ENCODE results near the gene RNF141. TPM values are rescaled to one million over a fixed set of nuclear protein-coding genes. Genes with fewer than 3 reads are reported as not detected.

The RNF141 gene
- total RNA-seq, 1 donor from 2014 or later = 31.2 TPM

DNA sequence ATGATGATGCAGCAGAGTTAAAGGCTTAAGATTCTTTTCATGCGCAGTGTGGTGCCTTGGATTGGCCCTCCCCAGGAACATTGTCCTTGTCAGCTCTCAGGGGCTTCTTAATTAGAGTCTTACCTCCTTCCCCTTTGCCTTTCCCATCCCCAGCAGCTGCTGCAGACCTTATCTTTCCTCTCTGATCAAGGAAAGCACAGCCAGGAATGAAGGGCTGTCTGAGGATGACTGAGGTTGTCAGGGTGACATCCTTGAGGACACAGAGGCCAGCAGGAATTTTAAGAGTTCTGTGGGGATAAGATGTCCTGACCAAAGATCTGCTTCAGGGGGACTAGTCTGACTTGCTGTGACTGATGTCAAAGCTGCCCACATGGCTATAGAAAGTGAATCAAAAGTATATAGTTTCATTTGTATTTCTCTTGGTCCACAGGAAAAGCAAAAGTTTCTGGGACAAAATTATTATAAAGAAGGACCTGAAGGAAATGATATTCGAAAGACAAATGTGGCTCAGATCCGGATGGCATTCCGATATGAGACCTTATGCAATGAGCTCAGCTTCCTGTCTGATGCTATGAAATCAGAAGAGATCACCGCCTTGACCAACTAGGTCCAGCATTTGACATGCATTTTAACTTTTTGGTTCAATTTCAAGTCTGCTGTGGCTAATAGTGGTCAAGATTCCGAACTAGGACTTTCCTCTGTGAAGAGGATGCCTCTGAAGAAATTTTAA, 35.5 kb downstream of the RNF141 start:
- TF ChIP-seq EZH2 (IDR thresholded peaks at IDR 0.05; ENCODE audit: insufficient read depth, low read length) = no peak
- TF ChIP-seq, protein P1, sequence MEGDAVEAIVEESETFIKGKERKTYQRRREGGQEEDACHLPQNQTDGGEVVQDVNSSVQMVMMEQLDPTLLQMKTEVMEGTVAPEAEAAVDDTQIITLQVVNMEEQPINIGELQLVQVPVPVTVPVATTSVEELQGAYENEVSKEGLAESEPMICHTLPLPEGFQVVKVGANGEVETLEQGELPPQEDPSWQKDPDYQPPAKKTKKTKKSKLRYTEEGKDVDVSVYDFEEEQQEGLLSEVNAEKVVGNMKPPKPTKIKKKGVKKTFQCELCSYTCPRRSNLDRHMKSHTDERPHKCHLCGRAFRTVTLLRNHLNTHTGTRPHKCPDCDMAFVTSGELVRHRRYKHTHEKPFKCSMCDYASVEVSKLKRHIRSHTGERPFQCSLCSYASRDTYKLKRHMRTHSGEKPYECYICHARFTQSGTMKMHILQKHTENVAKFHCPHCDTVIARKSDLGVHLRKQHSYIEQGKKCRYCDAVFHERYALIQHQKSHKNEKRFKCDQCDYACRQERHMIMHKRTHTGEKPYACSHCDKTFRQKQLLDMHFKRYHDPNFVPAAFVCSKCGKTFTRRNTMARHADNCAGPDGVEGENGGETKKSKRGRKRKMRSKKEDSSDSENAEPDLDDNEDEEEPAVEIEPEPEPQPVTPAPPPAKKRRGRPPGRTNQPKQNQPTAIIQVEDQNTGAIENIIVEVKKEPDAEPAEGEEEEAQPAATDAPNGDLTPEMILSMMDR (IDR thresholded peaks at IDR 0.05; ENCODE audit: insufficient read depth, low read depth, low read length) = no peak
- Histone ChIP-seq H3K9ac (ENCODE audit: low read length) (no peak overlapping the region), H3K4me2 (ENCODE audit: low read length) (no peak overlapping the region), H3K4me3 (ENCODE audit: insufficient read depth, low read depth, low read length) (no peak overlapping the region), H4K20me1 (ENCODE audit: insufficient read depth, low read length) (no peaks in the 10 kb centered on the region), H3K27me3 (ENCODE audit: insufficient read depth, low read length) (no peaks in the 10 kb centered on the region), H3K9me3 (ENCODE audit: insufficient read depth, low read depth, low read length) (no peaks in the 10 kb centered on the region), H3K36me3 (ENCODE audit: insufficient read depth, low read length) (no peaks in the 10 kb centered on the region), H3K79me2 (ENCODE audit: insufficient read depth, low read length) (no peaks in the 10 kb centered on the region), H3K27ac (ENCODE audit: low read depth, low read length) (no peak overlapping the region), H2AFZ (ENCODE audit: low read depth, low read length) (no peak overlapping the region), H3K4me1 (ENCODE audit: insufficient read depth, low read length) (peaks cover 5% of the 10 kb centered on the region)
- Mint-ChIP-seq H3K4me1 (ENCODE audit: low read depth, unreplicated experiment) (no peaks in the 10 kb centered on the region), H3K27me3 (ENCODE audit: low read depth, unreplicated experiment) (no peaks in the 10 kb centered on the region), H3K36me3 (ENCODE audit: low read depth, unreplicated experiment) (peaks cover 9% of the 10 kb centered on the region), H3K4me3 (ENCODE audit: unreplicated experiment) (no peak overlapping the region), H3K27ac (ENCODE audit: unreplicated experiment) (no peak overlapping the region), H3K9me3 (ENCODE audit: unreplicated experiment) (no peaks in the 10 kb centered on the region)
- FAIRE-seq = no peak
- peak; percentile 25 for DNase-seq (ENCODE audit: low read depth)

GRCh38 chr11:10504490-10504889, 36.5 kb downstream of the RNF141 start:
- Histone ChIP-seq H3K4me1 (ENCODE audit: insufficient read depth, low read length) (peaks cover 5% of the 10 kb centered on the region), H3K27ac (ENCODE audit: low read depth, low read length) (no peak overlapping the region), H3K27me3 (ENCODE audit: insufficient read depth, low read length) (no peaks in the 10 kb centered on the region), H3K4me2 (ENCODE audit: low read length) (no peak overlapping the region), H3K9ac (ENCODE audit: low read length) (no peak overlapping the region), H4K20me1 (ENCODE audit: insufficient read depth, low read length) (no peaks in the 10 kb centered on the region), H2AFZ (ENCODE audit: low read depth, low read length) (no peak overlapping the region), H3K79me2 (ENCODE audit: insufficient read depth, low read length) (no peaks in the 10 kb centered on the region), H3K4me3 (ENCODE audit: insufficient read depth, low read depth, low read length) (no peak overlapping the region), H3K9me3 (ENCODE audit: insufficient read depth, low read depth, low read length) (no peaks in the 10 kb centered on the region), H3K36me3 (ENCODE audit: insufficient read depth, low read length) (no peaks in the 10 kb centered on the region)
- Mint-ChIP-seq H3K36me3 (ENCODE audit: low read depth, unreplicated experiment) (peaks cover 9% of the 10 kb centered on the region), H3K4me1 (ENCODE audit: low read depth, unreplicated experiment) (no peaks in the 10 kb centered on the region), H3K27me3 (ENCODE audit: low read depth, unreplicated experiment) (no peaks in the 10 kb centered on the region), H3K9me3 (ENCODE audit: unreplicated experiment) (no peaks in the 10 kb centered on the region), H3K27ac (ENCODE audit: unreplicated experiment) (no peak overlapping the region), H3K4me3 (ENCODE audit: unreplicated experiment) (no peak overlapping the region)
- no peak for TF ChIP-seq EZH2 (IDR thresholded peaks at IDR 0.05; ENCODE audit: insufficient read depth, low read length)
- TF ChIP-seq, protein P1 (IDR thresholded peaks at IDR 0.05; ENCODE audit: insufficient read depth, low read depth, low read length) = no peak
- DNase-seq (ENCODE audit: low read depth) (no peak), FAIRE-seq (no peak)

DNA sequence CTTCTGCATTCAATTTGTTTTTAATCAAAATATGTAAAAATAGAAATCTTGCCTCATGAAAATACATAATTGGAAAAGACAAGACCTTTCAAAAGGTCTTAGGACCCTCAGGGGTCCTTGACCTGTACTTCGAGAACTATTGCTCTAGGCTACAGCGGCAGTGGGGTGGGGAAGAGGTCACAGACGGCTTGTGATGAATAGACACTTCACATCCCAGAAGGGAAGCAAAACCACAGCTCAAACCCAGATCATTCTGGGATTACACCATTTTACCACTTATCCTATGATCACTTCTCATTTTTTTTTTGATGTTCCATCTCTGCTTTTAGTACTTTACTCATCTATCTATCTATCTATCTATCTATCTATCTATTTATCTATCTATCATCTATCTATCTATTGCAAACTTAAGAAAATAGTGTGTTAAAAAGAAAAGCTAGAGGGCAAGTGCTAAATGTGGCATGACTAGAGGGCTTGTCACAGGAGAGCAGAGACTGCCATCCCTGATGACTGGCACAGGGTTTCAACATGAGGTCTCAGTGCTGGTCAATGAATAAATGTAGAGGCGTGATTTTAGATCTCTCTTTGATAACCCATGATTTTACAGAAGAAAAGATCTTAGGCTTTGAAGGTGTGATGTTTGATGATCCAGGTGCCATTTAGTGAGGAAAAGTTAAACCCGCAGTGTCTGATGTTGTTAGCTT, 37.1 kb downstream of the RNF141 start:
- H3K4me1 Mint-ChIP-seq (ENCODE audit: low read depth, unreplicated experiment) = no peaks in the 10 kb centered on the region
- H3K36me3 ChIP-seq (ENCODE audit: insufficient read depth, low read length) = no peaks in the 10 kb centered on the region

More for the DNA sequence above, 37.1 kb downstream of the RNF141 start:
- H2AFZ ChIP-seq (ENCODE audit: low read depth, low read length) = no peak overlapping the region
- H3K9ac ChIP-seq (ENCODE audit: low read length) = no peak overlapping the region
- DNase-seq (ENCODE audit: low read depth) (no peak), FAIRE-seq (no peak)
- H3K36me3 Mint-ChIP-seq (ENCODE audit: low read depth, unreplicated experiment) = peaks cover 10% of the 10 kb centered on the region
- no peaks in the 10 kb centered on the region for H3K27me3 Mint-ChIP-seq (ENCODE audit: low read depth, unreplicated experiment)
- no peak overlapping the region for H3K4me3 ChIP-seq (ENCODE audit: insufficient read depth, low read depth, low read length)
- H3K27ac ChIP-seq (ENCODE audit: low read depth, low read length) = no peak overlapping the region
- peaks cover 5% of the 10 kb centered on the region for H3K4me1 ChIP-seq (ENCODE audit: insufficient read depth, low read length)
- TF ChIP-seq, protein P1 (IDR thresholded peaks at IDR 0.05; ENCODE audit: insufficient read depth, low read depth, low read length) = no peak
- no peak for TF ChIP-seq EZH2 (IDR thresholded peaks at IDR 0.05; ENCODE audit: insufficient read depth, low read length)
- H4K20me1 ChIP-seq (ENCODE audit: insufficient read depth, low read length) = no peaks in the 10 kb centered on the region
- no peaks in the 10 kb centered on the region for H3K9me3 ChIP-seq (ENCODE audit: insufficient read depth, low read depth, low read length)
- no peak overlapping the region for H3K27ac Mint-ChIP-seq (ENCODE audit: unreplicated experiment)
- H3K4me2 ChIP-seq (ENCODE audit: low read length) = no peak overlapping the region
- no peaks in the 10 kb centered on the region for H3K27me3 ChIP-seq (ENCODE audit: insufficient read depth, low read length)
- H3K79me2 ChIP-seq (ENCODE audit: insufficient read depth, low read length) = no peaks in the 10 kb centered on the region
- H3K9me3 Mint-ChIP-seq (ENCODE audit: unreplicated experiment) = no peaks in the 10 kb centered on the region
- no peak overlapping the region for H3K4me3 Mint-ChIP-seq (ENCODE audit: unreplicated experiment)
